SK-N-SH (cell line): ENCODE measurements around the gene ADPRS. TPM values are rescaled to one million over a fixed set of nuclear protein-coding genes. Genes with fewer than 3 reads are reported as not detected.

Experiments
- CTCF ChIA-PET: fragments of 300-600, 350-600 bp; formaldehyde crosslinking; extraction: SDS; loops from one replicate; lab custom pipeline; 2021; lab: Yijun Ruan, JAX
- POLR2A ChIA-PET: fragments of 350-600 bp; sonication (Branson Sonifier 250); formaldehyde crosslinking; extraction: SDS; loops from one replicate; lab custom pipeline; 2020; ENCODE audit warnings: antibody characterized with exemption, inconsistent platforms; lab: Yijun Ruan, JAX
- DNase-seq: peaks from one replicate; pipeline ENCODE4 v3.0.0; 2012
- H2AFZ ChIP-seq: fragments of 200-600 bp; sonication (generic); 2 replicates; pipeline ENCODE4 v1.8.1; 2016; ENCODE audit warnings: antibody characterized with exemption, mild to moderate bottlenecking, low read depth
- H3F3A ChIP-seq: fragments of 200-600 bp; sonication (generic); replicated peaks from 2 replicates; pipeline ENCODE3; 2016; ENCODE audit warnings: antibody characterized with exemption, mild to moderate bottlenecking; ENCODE audit not compliant: insufficient read depth
- H3K27ac ChIP-seq, 2 experiments: fragments of 200-500 bp in 1 of 2; fragments of 200-600 bp in 1 of 2; sonication (Bioruptor generic) in 1 of 2; sonication (generic), shearing (Covaris generic) in 1 of 2; 2 replicates each; pipeline versions ENCODE4 v1.5.1 to v1.6.1; 2014 to 2016; ENCODE audit warnings: low read depth in 2 of 2, inconsistent platforms in 1 of 2, low read length in 1 of 2, mild to moderate bottlenecking in 1 of 2, mixed read lengths in 1 of 2
- H3K27me3 ChIP-seq: fragments of 200-600 bp; sonication (generic), shearing (Covaris generic); 2 replicates; pipeline ENCODE4 v1.6.1; 2016; ENCODE audit warnings: mixed run types; ENCODE audit not compliant: insufficient read depth
- H3K36me3 ChIP-seq, 2 experiments: fragments of 200-500 bp in 1 of 2; fragments of 200-600 bp in 1 of 2; sonication (Bioruptor generic) in 1 of 2; sonication (generic) in 1 of 2; replicated peaks in 1 of 2; 2 replicates each; pipeline versions ENCODE3 to v1.5.1; 2014 to 2016; ENCODE audit warnings: low read length in 1 of 2, mild to moderate bottlenecking in 1 of 2; ENCODE audit not compliant: insufficient read depth in 2 of 2, control insufficient read depth in 1 of 2
- H3K4me1 ChIP-seq, 2 experiments: fragments of 200-500 bp in 1 of 2; fragments of 200-600 bp in 1 of 2; sonication (Bioruptor generic) in 1 of 2; sonication (generic), shearing (Covaris generic) in 1 of 2; 2 replicates each; pipeline versions ENCODE4 v1.5.1 to v1.6.1; 2014 to 2016; ENCODE audit warnings: low read depth in 1 of 2, low read length in 1 of 2, mixed run types in 1 of 2; ENCODE audit not compliant: insufficient read depth in 2 of 2, control insufficient read depth in 1 of 2
- H3K4me2 ChIP-seq: fragments of 200-600 bp; sonication (generic), shearing (Covaris generic); 2 replicates; pipeline ENCODE4 v1.6.1; 2017; ENCODE audit warnings: mixed run types
- H3K4me3 ChIP-seq, 2 experiments: fragments of 200-500 bp in 1 of 2; fragments of 200-600 bp in 1 of 2; sonication (Bioruptor generic) in 1 of 2; sonication (generic), shearing (Covaris generic) in 1 of 2; 2 replicates each; pipeline versions ENCODE4 v1.5.1 to v1.8.1; 2014 to 2016; ENCODE audit warnings: low read depth in 2 of 2, inconsistent platforms in 1 of 2, low read length in 1 of 2, mild to moderate bottlenecking in 1 of 2, mixed read lengths in 1 of 2, moderate library complexity in 1 of 2
- H3K79me2 ChIP-seq: fragments of 200-600 bp; sonication (generic); 2 replicates; pipeline ENCODE4 v1.8.1; 2017; ENCODE audit warnings: mild to moderate bottlenecking; ENCODE audit not compliant: insufficient read depth
- H3K9ac ChIP-seq: fragments of 200-600 bp; sonication (generic); 2 replicates; pipeline ENCODE4 v1.6.1; 2017; ENCODE audit warnings: mixed run types
- H3K9me2 ChIP-seq: fragments of 200-600 bp; sonication (generic); 2 replicates; pipeline ENCODE4 v1.6.1; 2017; ENCODE audit warnings: mixed run types
- H3K9me3 ChIP-seq: fragments of 200-600 bp; sonication (generic); 2 replicates; pipeline ENCODE4 v1.6.1; 2017; ENCODE audit warnings: mixed run types, mild to moderate bottlenecking, moderate library complexity
- H4K20me1 ChIP-seq: fragments of 200-600 bp; sonication (generic); 2 replicates; pipeline ENCODE4 v1.6.1; 2017; ENCODE audit warnings: mild to moderate bottlenecking, mixed run types; ENCODE audit not compliant: insufficient read depth
- CHD2 ChIP-seq: fragments of 150-350 bp; IDR thresholded peaks from 2 replicates; pipeline ENCODE4 v1.6.1; 2018; ENCODE audit warnings: low read length; ENCODE audit not compliant: partially characterized antibody
- EZH2phosphoT487 ChIP-seq: fragments of 200-600 bp; sonication (generic); IDR thresholded peaks from 2 replicates; pipeline ENCODE4 v1.6.1; 2017; ENCODE audit warnings: low read depth, mixed run types, mild to moderate bottlenecking, antibody characterized with exemption, moderate library complexity, borderline replicate concordance
- FOSL2 ChIP-seq: IDR thresholded peaks from 2 replicates; pipeline ENCODE4 v1.4.0; 2012; ENCODE audit warnings: low read depth, mild to moderate bottlenecking, moderate library complexity, borderline replicate concordance
- FOXM1 ChIP-seq: IDR thresholded peaks from 2 replicates; pipeline ENCODE4 v1.4.0; 2012; ENCODE audit warnings: low read depth, mild to moderate bottlenecking
- GABPA ChIP-seq: IDR thresholded peaks from 2 replicates; pipeline ENCODE4 v1.4.0; 2012; ENCODE audit warnings: low read depth, mild to moderate bottlenecking
- GATA2 ChIP-seq: sonication (generic); formaldehyde crosslinking; IDR thresholded peaks from 2 replicates; pipeline ENCODE4 v1.5.0; 2020; ENCODE audit warnings: mild to moderate bottlenecking, missing genetic modification reagents
- NRF1 ChIP-seq: IDR thresholded peaks from 2 replicates; pipeline ENCODE4 v1.6.1; 2012; ENCODE audit warnings: low read depth, mild to moderate bottlenecking, low read length
- RAD21 ChIP-seq: IDR thresholded peaks from 2 replicates; pipeline ENCODE4 v1.6.1; 2012; ENCODE audit warnings: mild to moderate bottlenecking, low read length
- RFX5 ChIP-seq: IDR thresholded peaks from 2 replicates; pipeline ENCODE4 v1.6.1; 2012; ENCODE audit warnings: mild to moderate bottlenecking, improper control_type of control experiment, low read length
- WGBS: methylation state at CpG from one replicate; pipeline ENCODE4 v1.1.6; 2017; ENCODE audit warnings: low lambda C conversion rate; 5-methylcytosine and 5-hydroxymethylcytosine counted together
- polyA plus RNA-seq, 3 experiments: library from polyadenylated mRNA; depleted of rRNA; stranded (reverse); fragments of >200 nt; gene quantifications; 2 replicates each; pipeline ENCODE4 v1.2.3, GENCODE V29; 2012
- TF ChIP-seq, protein P1 (sequence below): IDR thresholded peaks from 2 replicates; pipeline ENCODE4 v1.4.0; 2012; ENCODE audit warnings: low read depth, borderline replicate concordance
- TF ChIP-seq, protein P2 (sequence below): IDR thresholded peaks from 2 replicates; pipeline ENCODE4 v1.6.1; 2012; ENCODE audit warnings: mild to moderate bottlenecking, low read depth, low read length, moderate library complexity
- TF ChIP-seq, protein P3 (sequence below): fragments of 200-600 bp; sonication (generic); IDR thresholded peaks from 2 replicates; pipeline ENCODE4 v1.6.1; 2017; ENCODE audit warnings: antibody characterized with exemption, mild to moderate bottlenecking, moderate library complexity
- TF ChIP-seq, protein P4 (sequence below): fragments of 150-350 bp; IDR thresholded peaks from 2 replicates; pipeline ENCODE4 v1.6.1; 2016; ENCODE audit warnings: mild to moderate bottlenecking, low read depth, low read length

Gene ADPRS
- polyA plus RNA-seq, 1 of the 3 experiments (the other 2 are of a cell fraction), result 54.2 TPM

DNA sequence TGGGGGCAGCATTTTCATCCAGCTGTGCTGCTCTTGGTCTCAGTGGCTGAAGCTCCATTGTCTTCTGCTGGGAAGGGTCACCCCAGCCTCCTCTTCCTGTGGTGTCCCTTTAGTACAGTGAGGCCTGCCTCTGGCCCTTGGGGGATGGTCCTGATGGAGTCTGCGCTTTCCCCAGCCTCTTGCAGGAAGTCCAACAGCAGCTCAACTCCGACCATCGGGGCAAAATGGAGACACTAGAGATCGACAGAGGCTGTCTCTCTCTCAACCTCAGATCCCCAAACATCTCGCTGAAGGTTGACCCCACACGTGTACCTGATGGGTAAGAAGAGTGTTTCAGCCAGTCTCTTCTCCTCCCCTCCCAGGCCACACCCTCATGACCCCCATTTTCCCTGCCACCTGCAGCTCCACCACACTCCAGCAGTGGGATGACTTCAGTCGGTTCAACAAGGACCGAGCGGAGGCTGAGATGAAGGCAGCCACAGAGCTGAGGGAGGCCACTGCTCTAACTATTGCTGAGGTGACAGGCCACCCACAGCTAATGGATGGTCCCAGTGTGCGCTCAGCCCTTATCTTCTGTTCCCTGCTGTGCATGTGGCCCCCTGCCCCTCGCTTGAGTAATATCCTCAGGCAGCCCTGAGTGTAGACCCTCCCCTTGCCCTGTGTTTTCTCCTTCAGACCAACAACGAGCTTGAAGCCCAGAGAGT lies 2.0 kb upstream of the ADPRS start:
- Histone ChIP-seq H3K79me2 (peaks cover 30% of the 10 kb centered on the region), H3K4me2 (no peak overlapping the region), H3K27me3 (no peaks in the 10 kb centered on the region), H3K4me3 (no peak overlapping the region), H3K27ac (no peak overlapping the region), H3K36me3 (peaks cover 5 to 8% of the 10 kb centered on the region in 2 experiments), H3F3A (peaks cover 3% of the 10 kb centered on the region), H4K20me1 (no peaks in the 10 kb centered on the region), H3K9me2 (no peaks in the 10 kb centered on the region), H3K9ac (no peak overlapping the region), H3K9me3 (no peaks in the 10 kb centered on the region), H2AFZ (no peak overlapping the region), H3K4me1 (peaks cover 3 to 26% of the 10 kb centered on the region in 2 experiments; a peak in 2 of 4 replicates)
- TF ChIP-seq, protein P1, sequence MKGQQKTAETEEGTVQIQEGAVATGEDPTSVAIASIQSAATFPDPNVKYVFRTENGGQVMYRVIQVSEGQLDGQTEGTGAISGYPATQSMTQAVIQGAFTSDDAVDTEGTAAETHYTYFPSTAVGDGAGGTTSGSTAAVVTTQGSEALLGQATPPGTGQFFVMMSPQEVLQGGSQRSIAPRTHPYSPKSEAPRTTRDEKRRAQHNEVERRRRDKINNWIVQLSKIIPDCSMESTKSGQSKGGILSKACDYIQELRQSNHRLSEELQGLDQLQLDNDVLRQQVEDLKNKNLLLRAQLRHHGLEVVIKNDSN, result no peak
- TF ChIP-seq GATA2 (no peak), RFX5 (no peak)
- no peak for DNase-seq
- ChIA-PET CTCF (interaction anchor here (0.6 to 1.6 kb wide), 5 partner anchors 8 to 156 kb away, joined by 3 to 11 read pairs (median 3); partner anchors contain the start of genes AGO3 and TRAPPC3), POLR2A (no interaction called here)
- 86% methylated on average over 8 of the region's 12 CpGs for WGBS

DNA sequence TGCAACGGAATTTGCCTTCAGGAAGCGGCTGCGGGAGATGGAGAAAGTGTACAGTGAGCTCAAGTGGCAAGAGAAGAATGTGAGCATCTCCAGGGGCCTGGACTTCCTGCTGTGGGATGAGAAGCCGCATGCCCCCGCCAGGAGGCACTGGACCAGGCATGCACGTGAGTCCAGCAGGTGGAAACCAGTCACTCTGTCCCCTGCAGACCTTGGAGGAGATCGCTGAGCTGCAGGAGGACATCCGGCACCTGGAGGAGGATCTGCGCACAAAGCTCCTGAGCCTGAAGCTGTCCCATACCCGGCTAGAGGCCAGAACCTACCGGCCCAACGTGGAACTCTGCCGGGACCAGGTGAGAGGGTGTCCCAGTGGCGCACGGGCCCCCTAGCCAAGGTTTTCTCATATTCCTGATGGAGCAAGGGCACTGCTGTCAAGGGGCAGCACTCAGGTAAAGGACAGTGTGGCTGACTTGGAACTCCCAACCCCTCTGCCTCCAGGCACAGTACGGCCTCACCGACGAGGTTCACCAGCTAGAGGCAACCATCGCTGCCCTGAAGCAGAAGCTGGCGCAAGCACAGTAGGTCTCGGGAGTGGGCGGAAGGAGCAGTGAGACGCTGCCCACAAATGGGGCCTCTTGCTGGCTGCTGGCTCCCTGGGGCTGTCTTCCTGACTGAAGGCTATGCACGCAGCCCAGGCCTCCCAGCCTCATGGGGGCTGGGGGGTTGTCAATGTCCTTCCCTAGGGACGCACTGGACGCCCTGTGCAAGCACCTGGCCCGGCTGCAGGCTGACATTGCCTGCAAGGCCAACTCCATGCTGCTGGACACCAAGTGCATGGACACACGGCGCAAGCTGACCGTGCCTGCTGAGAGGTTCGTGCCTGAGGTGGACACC lies 1.2 kb upstream of the ADPRS start:
- Histone ChIP-seq H2AFZ (no peak overlapping the region), H3K4me2 (no peak overlapping the region), H3K4me1 (peaks cover 3 to 34% of the 10 kb centered on the region in 2 experiments; a peak in 3 of 4 replicates), H4K20me1 (no peaks in the 10 kb centered on the region), H3K4me3 (no peak overlapping the region), H3K36me3 (peaks cover 5 to 16% of the 10 kb centered on the region in 2 experiments), H3K9me2 (no peaks in the 10 kb centered on the region), H3K79me2 (peaks cover 36% of the 10 kb centered on the region), H3F3A (peaks cover 3% of the 10 kb centered on the region), H3K9ac (no peak overlapping the region), H3K27me3 (no peaks in the 10 kb centered on the region), H3K27ac (no peak overlapping the region), H3K9me3 (no peaks in the 10 kb centered on the region)
- no peak for DNase-seq
- POLR2A ChIA-PET, result no interaction called here
- WGBS, result 89% methylated on average over 20 of the region's 31 CpGs
- TF ChIP-seq, protein P2, sequence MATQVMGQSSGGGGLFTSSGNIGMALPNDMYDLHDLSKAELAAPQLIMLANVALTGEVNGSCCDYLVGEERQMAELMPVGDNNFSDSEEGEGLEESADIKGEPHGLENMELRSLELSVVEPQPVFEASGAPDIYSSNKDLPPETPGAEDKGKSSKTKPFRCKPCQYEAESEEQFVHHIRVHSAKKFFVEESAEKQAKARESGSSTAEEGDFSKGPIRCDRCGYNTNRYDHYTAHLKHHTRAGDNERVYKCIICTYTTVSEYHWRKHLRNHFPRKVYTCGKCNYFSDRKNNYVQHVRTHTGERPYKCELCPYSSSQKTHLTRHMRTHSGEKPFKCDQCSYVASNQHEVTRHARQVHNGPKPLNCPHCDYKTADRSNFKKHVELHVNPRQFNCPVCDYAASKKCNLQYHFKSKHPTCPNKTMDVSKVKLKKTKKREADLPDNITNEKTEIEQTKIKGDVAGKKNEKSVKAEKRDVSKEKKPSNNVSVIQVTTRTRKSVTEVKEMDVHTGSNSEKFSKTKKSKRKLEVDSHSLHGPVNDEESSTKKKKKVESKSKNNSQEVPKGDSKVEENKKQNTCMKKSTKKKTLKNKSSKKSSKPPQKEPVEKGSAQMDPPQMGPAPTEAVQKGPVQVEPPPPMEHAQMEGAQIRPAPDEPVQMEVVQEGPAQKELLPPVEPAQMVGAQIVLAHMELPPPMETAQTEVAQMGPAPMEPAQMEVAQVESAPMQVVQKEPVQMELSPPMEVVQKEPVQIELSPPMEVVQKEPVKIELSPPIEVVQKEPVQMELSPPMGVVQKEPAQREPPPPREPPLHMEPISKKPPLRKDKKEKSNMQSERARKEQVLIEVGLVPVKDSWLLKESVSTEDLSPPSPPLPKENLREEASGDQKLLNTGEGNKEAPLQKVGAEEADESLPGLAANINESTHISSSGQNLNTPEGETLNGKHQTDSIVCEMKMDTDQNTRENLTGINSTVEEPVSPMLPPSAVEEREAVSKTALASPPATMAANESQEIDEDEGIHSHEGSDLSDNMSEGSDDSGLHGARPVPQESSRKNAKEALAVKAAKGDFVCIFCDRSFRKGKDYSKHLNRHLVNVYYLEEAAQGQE, result no peak
- TF ChIP-seq, protein P3, sequence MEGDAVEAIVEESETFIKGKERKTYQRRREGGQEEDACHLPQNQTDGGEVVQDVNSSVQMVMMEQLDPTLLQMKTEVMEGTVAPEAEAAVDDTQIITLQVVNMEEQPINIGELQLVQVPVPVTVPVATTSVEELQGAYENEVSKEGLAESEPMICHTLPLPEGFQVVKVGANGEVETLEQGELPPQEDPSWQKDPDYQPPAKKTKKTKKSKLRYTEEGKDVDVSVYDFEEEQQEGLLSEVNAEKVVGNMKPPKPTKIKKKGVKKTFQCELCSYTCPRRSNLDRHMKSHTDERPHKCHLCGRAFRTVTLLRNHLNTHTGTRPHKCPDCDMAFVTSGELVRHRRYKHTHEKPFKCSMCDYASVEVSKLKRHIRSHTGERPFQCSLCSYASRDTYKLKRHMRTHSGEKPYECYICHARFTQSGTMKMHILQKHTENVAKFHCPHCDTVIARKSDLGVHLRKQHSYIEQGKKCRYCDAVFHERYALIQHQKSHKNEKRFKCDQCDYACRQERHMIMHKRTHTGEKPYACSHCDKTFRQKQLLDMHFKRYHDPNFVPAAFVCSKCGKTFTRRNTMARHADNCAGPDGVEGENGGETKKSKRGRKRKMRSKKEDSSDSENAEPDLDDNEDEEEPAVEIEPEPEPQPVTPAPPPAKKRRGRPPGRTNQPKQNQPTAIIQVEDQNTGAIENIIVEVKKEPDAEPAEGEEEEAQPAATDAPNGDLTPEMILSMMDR, result no peak
- TF ChIP-seq, protein P4, sequence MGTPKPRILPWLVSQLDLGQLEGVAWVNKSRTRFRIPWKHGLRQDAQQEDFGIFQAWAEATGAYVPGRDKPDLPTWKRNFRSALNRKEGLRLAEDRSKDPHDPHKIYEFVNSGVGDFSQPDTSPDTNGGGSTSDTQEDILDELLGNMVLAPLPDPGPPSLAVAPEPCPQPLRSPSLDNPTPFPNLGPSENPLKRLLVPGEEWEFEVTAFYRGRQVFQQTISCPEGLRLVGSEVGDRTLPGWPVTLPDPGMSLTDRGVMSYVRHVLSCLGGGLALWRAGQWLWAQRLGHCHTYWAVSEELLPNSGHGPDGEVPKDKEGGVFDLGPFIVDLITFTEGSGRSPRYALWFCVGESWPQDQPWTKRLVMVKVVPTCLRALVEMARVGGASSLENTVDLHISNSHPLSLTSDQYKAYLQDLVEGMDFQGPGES, result no peak
- TF ChIP-seq GABPA (no peak), FOSL2 (no peak), EZH2phosphoT487 (no peak), NRF1 (no peak), FOXM1 (no peak), RAD21 (no peak), CHD2 (no peak)
- CTCF ChIA-PET, result interaction anchor here (0.6 to 1.6 kb wide), 4 partner anchors 47 to 157 kb away, joined by 3 to 11 read pairs (median 3); partner anchors contain the start of genes AGO3 and TRAPPC3
